ENCODE measurements around the gene POP7.

DNA sequence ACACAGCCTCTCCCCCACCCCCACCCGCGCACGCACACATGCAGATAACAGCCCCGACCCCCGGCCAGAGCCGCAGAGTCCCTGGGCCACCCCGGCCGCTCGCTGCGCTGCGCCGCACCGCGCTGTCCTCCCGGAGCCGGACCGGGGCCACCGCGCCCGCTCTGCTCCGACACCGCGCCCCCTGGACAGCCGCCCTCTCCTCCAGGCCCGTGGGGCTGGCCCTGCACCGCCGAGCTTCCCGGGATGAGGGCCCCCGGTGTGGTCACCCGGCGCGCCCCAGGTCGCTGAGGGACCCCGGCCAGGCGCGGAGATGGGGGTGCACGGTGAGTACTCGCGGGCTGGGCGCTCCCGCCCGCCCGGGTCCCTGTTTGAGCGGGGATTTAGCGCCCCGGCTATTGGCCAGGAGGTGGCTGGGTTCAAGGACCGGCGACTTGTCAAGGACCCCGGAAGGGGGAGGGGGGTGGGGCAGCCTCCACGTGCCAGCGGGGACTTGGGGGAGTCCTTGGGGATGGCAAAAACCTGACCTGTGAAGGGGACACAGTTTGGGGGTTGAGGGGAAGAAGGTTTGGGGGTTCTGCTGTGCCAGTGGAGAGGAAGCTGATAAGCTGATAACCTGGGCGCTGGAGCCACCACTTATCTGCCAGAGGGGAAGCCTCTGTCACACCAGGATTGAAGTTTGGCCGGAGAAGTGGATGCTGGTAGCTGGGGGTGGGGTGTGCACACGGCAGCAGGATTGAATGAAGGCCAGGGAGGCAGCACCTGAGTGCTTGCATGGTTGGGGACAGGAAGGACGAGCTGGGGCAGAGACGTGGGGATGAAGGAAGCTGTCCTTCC is 15.0 kb downstream of the POP7 start:
- no peak for TF ChIP-seq POLR2A (IDR thresholded peaks at IDR 0.05)
- TF ChIP-seq, protein P1, sequence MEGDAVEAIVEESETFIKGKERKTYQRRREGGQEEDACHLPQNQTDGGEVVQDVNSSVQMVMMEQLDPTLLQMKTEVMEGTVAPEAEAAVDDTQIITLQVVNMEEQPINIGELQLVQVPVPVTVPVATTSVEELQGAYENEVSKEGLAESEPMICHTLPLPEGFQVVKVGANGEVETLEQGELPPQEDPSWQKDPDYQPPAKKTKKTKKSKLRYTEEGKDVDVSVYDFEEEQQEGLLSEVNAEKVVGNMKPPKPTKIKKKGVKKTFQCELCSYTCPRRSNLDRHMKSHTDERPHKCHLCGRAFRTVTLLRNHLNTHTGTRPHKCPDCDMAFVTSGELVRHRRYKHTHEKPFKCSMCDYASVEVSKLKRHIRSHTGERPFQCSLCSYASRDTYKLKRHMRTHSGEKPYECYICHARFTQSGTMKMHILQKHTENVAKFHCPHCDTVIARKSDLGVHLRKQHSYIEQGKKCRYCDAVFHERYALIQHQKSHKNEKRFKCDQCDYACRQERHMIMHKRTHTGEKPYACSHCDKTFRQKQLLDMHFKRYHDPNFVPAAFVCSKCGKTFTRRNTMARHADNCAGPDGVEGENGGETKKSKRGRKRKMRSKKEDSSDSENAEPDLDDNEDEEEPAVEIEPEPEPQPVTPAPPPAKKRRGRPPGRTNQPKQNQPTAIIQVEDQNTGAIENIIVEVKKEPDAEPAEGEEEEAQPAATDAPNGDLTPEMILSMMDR (IDR thresholded peaks at IDR 0.05): no peak

Measured in Peyer's patch (tissue), 4 donors.